Esophagus squamous epithelium (tissue), 5 donors: ENCODE data around the gene TMC6. TPM values are rescaled to one million over a fixed set of nuclear protein-coding genes. Genes with fewer than 3 reads are reported as not detected.

Source experiments
- DNase-seq: peaks from one replicate; lab custom pipeline; 2025; lab: John Stamatoyannopoulos, UW
- H3K27ac ChIP-seq, 4 donors: fragments of 200-600 bp; sonication (generic); one replicate each; pipeline ENCODE4 v1.5.1; 2016 to 2019; ENCODE audit warnings: mild to moderate bottlenecking in 1 of 4
- H3K27me3 ChIP-seq, 4 donors: fragments of 200-600 bp; sonication (generic); 1 replicate in 3 of 4; 2 replicates in 1 of 4; pipeline versions ENCODE4 v1.5.1 to v1.6.0; 2017 to 2021; ENCODE audit warnings: antibody characterized with exemption in 1 of 4
- H3K36me3 ChIP-seq, 3 donors: fragments of 200-600 bp; sonication (generic); one replicate each; pipeline ENCODE4 v1.5.1; 2016 to 2019
- H3K4me1 ChIP-seq, 3 donors: fragments of 200-600 bp; sonication (generic); one replicate each; pipeline ENCODE4 v1.5.1; 2017 to 2019
- H3K4me3 ChIP-seq, 4 donors: fragments of 200-600 bp; sonication (generic); 1 replicate in 3 of 4; 2 replicates in 1 of 4; pipeline ENCODE4 v1.5.1; 2016 to 2019; ENCODE audit warnings: mild to moderate bottlenecking in 2 of 4, moderate library complexity in 1 of 4
- H3K9me3 ChIP-seq, 3 donors: fragments of 200-600 bp; sonication (generic); one replicate each; pipeline ENCODE4 v1.5.1; 2016 to 2019
- POLR2A ChIP-seq, 4 donors: fragments of 450-650 bp; IDR thresholded peaks; one replicate each; pipeline ENCODE4 v1.6.1; 2017; ENCODE audit warnings: antibody characterized with exemption in 4 of 4, mild to moderate bottlenecking in 4 of 4, moderate library complexity in 3 of 4
- WGBS, 2 donors: methylation state at CpG; one replicate each; pipeline ENCODE4 v1.1.5; 2018; 5-methylcytosine and 5-hydroxymethylcytosine counted together
- intact Hi-C: fragments of 100-400 bp; cut with DNase I; formaldehyde crosslinking; loops from one replicate; pipeline ENCODE4 v1.15.0; 2022
- total RNA-seq, 4 donors: library from RNA; depleted of rRNA; stranded (reverse); fragments of >200 nt; gene quantifications; one replicate each; pipeline ENCODE4 v1.1.0, GENCODE V29; 2016
- TF ChIP-seq, protein P1 (sequence below), 6 experiments: fragments of 450-650 bp in 4 of 6; fragments of 200-600 bp in 2 of 6; sonication (generic) in 2 of 6; IDR thresholded peaks; one replicate each; pipeline ENCODE4 v1.5.1; 2016 to 2019; ENCODE audit warnings: antibody characterized with exemption in 6 of 6, mild to moderate bottlenecking in 4 of 6, moderate library complexity in 4 of 6
- donor health status: DM: yes; HTN: yes; CAD: no.

The TMC6 gene
- total RNA-seq, 4 donors from 2014 or later, result 13.3 to 39.6 (median 32.2) TPM

GRCh38 chr17:78103311-78103710 lies 25.2 kb downstream of the TMC6 start:
- no peaks in the 10 kb centered on the region for H3K27me3 ChIP-seq
- H3K4me3 ChIP-seq, result no peak overlapping the region
- no peak overlapping the region for H3K27ac ChIP-seq
- 81 to 90% methylated on average over 4 of the region's 4 CpGs for WGBS, 2 donors
- H3K4me1 ChIP-seq, result peaks cover 0 to 21% (median 0%) of the 10 kb centered on the region in 3 donors
- TF ChIP-seq POLR2A (IDR thresholded peaks at IDR 0.05), result no peak
- TF ChIP-seq, protein P1, sequence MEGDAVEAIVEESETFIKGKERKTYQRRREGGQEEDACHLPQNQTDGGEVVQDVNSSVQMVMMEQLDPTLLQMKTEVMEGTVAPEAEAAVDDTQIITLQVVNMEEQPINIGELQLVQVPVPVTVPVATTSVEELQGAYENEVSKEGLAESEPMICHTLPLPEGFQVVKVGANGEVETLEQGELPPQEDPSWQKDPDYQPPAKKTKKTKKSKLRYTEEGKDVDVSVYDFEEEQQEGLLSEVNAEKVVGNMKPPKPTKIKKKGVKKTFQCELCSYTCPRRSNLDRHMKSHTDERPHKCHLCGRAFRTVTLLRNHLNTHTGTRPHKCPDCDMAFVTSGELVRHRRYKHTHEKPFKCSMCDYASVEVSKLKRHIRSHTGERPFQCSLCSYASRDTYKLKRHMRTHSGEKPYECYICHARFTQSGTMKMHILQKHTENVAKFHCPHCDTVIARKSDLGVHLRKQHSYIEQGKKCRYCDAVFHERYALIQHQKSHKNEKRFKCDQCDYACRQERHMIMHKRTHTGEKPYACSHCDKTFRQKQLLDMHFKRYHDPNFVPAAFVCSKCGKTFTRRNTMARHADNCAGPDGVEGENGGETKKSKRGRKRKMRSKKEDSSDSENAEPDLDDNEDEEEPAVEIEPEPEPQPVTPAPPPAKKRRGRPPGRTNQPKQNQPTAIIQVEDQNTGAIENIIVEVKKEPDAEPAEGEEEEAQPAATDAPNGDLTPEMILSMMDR (IDR thresholded peaks at IDR 0.05), result no peak
- no peak for DNase-seq
- H3K36me3 ChIP-seq, result peaks cover 20 to 78% (median 30%) of the 10 kb centered on the region in 3 donors
- no peaks in the 10 kb centered on the region for H3K9me3 ChIP-seq
- intact Hi-C loops, result no loop called here

- 96 to 97% methylated on average over 10 of the region's 10 CpGs for WGBS, 2 donors
- no peaks in the 10 kb centered on the region for H3K9me3 ChIP-seq
- no peak for DNase-seq
- peaks cover 0 to 11% (median 0%) of the 10 kb centered on the region in 3 donors for H3K4me1 ChIP-seq
- H3K4me3 ChIP-seq, result no peak overlapping the region
- no peaks in the 10 kb centered on the region for H3K27me3 ChIP-seq
- intact Hi-C loops, result no loop called here
- TF ChIP-seq, protein P1 (IDR thresholded peaks at IDR 0.05), result no peak
- no peak for TF ChIP-seq POLR2A (IDR thresholded peaks at IDR 0.05)
- no peak overlapping the region for H3K27ac ChIP-seq
- peaks cover 22 to 91% (median 30%) of the 10 kb centered on the region in 3 donors for H3K36me3 ChIP-seq
Observed at GRCh38 chr17:78101542-78101941, 27.0 kb downstream of the TMC6 start.

DNA sequence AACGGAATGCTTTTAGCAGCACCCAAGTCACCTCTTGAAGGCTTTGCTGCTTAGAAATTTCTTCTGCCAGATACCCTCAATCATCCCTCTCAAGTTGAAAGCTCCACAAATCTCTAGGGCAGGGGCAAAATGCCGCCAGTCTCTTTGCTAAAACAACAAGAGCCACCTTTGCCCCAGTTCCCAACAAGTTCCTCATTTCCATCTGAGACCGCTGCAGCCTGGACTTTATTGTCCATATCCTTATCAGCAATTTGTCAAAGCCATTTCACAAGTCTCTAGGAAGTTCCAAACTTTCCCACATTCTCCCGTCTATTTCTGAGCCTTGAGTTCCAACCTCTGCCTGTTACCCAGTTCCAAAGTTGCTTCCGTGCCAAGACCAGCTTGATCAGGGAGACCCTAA lies 27.4 kb downstream of the TMC6 start:
- Histone ChIP-seq H3K27ac (no peak overlapping the region), H3K9me3 (no peaks in the 10 kb centered on the region), H3K27me3 (no peaks in the 10 kb centered on the region), H3K36me3 (peaks cover 22 to 95% (median 30%) of the 10 kb centered on the region in 3 donors), H3K4me3 (no peak overlapping the region), H3K4me1 (peaks cover 0 to 11% (median 0%) of the 10 kb centered on the region in 3 donors)
- DNase-seq, result no peak
- 93 to 98% methylated on average over 5 of the region's 5 CpGs for WGBS, 2 donors
- no peak for TF ChIP-seq POLR2A (IDR thresholded peaks at IDR 0.05)
- TF ChIP-seq, protein P1 (IDR thresholded peaks at IDR 0.05), result no peak
- intact Hi-C loops, result no loop called here

DNA sequence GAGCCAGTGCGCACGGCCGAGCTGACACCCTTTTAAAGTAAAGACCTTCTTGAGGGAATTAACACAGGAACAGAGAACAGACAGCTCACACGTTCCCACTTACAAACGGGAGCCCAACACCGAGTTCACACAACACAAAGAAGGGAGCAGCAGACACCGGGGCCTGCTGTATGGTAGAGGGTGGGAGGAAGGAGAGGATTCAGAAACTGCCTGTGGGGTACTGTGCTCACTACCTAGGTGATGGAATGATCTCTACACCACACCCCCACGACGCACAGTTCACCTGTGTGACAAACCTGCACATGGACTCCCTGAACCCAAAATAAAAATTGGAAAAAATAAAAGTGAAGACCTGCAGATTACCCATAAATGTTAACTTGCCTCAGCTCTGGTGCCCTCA lies 32.5 kb downstream of the TMC6 start:
- no peak overlapping the region for H3K27ac ChIP-seq
- no peaks in the 10 kb centered on the region for H3K4me1 ChIP-seq
- WGBS, 2 donors, result 91 to 92% methylated on average over 9 of the region's 9 CpGs
- no peak for TF ChIP-seq POLR2A (IDR thresholded peaks at IDR 0.05)
- TF ChIP-seq, protein P1 (IDR thresholded peaks at IDR 0.05), result no peak
- no peaks in the 10 kb centered on the region for H3K9me3 ChIP-seq
- H3K4me3 ChIP-seq, result no peak overlapping the region
- no peak for DNase-seq
- intact Hi-C loops, result no loop called here
- no peaks in the 10 kb centered on the region for H3K27me3 ChIP-seq
- peaks cover 15 to 100% (median 24%) of the 10 kb centered on the region in 3 donors for H3K36me3 ChIP-seq

GRCh38 chr17:78095035-78095434 lies 33.5 kb downstream of the TMC6 start:
- Histone ChIP-seq H3K4me3 (no peak overlapping the region), H3K27ac (no peak overlapping the region), H3K9me3 (no peaks in the 10 kb centered on the region), H3K4me1 (peaks cover 0 to 2% (median 0%) of the 10 kb centered on the region in 3 donors), H3K36me3 (peaks cover 15 to 100% (median 20%) of the 10 kb centered on the region in 3 donors), H3K27me3 (no peaks in the 10 kb centered on the region)
- TF ChIP-seq POLR2A (IDR thresholded peaks at IDR 0.05), result no peak
- TF ChIP-seq, protein P1 (IDR thresholded peaks at IDR 0.05), result no peak
- DNase-seq, result no peak
- intact Hi-C loops, result no loop called here
- WGBS, 2 donors, result 94 to 95% methylated on average over 4 to 6 of the region's 6 CpGs
